ENCODE results near the gene PIP5K1B.

Gene PIP5K1B

DNA sequence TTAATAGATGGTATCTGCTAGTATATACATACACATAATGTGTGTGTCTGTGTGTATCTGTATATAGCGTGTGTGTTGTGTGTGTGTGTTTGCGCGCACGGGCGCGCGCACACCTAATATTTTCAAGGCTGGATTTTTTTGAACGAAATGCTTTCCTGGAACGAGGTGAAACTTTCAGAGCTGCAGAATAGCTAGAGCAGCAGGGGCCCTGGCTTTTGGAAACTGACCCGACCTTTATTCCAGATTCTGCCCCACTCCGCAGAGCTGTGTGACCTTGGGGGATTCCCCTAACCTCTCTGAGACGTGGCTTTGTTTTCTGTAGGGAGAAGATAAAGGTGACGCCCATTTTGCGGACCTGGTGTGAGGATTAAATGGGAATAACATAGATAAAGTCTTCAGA lies 331.3 kb downstream of the PIP5K1B start:
- TF ChIP-seq CTCF (conservative IDR thresholded peaks at IDR 0.05), result no peak
- H3K27ac ChIP-seq, result peak overlapping the region; percentile 84

DNA sequence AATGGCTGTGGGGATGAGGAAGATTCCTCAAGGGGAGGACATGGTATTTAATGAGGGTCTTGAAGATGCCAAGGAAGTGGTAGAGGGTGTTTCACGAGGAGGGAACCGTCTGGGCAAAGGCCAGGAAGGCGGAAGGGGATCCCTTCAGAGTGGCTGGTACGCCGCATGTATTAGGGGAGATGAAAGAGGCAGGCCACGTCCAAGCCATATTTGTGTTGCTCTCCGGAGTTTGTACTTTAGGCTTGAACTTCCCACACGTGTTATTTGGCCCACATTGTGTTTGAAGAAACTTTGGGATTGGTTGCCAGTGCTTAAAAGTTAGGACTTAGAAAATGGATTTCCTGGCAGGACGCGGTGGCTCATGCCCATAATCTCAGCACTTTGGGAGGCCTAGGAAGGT lies 331.8 kb downstream of the PIP5K1B start:
- no peak for TF ChIP-seq CTCF (conservative IDR thresholded peaks at IDR 0.05)
- peak overlapping the region; percentile 84; the same call in 1 of the 2 replicates for H3K27ac ChIP-seq

GRCh38 chr9:69040646-69041045 lies 335.6 kb downstream of the PIP5K1B start:
- TF ChIP-seq CTCF (conservative IDR thresholded peaks at IDR 0.05), result no peak

GRCh38 chr9:69044240-69045219 lies 339.5 kb downstream of the PIP5K1B start:
- H3K27ac ChIP-seq, result peak overlapping the region; percentile 54
- no peak for TF ChIP-seq CTCF (conservative IDR thresholded peaks at IDR 0.05)

More at GRCh38 chr9:69040646-69041045, 335.6 kb downstream of the PIP5K1B start:
- no peak overlapping the region for H3K27ac ChIP-seq

GRCh38 chr9:69045821-69046220 lies 340.8 kb downstream of the PIP5K1B start:
- H3K27ac ChIP-seq, result peak overlapping the region; percentile 54
- no peak for TF ChIP-seq CTCF (conservative IDR thresholded peaks at IDR 0.05)

GRCh38 chr9:69046723-69047122 lies 341.7 kb downstream of the PIP5K1B start:
- TF ChIP-seq CTCF (conservative IDR thresholded peaks at IDR 0.05), result no peak
- H3K27ac ChIP-seq, result no peak overlapping the region

- no peak for TF ChIP-seq CTCF (conservative IDR thresholded peaks at IDR 0.05)
- H3K27ac ChIP-seq, result no peak overlapping the region
Observed at GRCh38 chr9:69047371-69047770, 342.3 kb downstream of the PIP5K1B start.
